GM12864 (cell line): ENCODE data around the gene PRPF40A.
A peak's percentile ranks its signal among the peaks of the same experiment; 100 is the strongest.

Experiments used
- DNase-seq: peaks from one replicate; pipeline ENCODE4 v3.0.0-alpha.2; 2011; ENCODE audit warnings: low read depth
- H3K4me3 ChIP-seq: 2 replicates; pipeline ENCODE4 v1.5.1; 2011; ENCODE audit warnings: mild to moderate bottlenecking, low read depth, low read length, control low read depth
- TF ChIP-seq, protein P1 (sequence below): IDR thresholded peaks from 2 replicates; pipeline ENCODE4 v1.5.1; 2011; ENCODE audit warnings: low read depth, mild to moderate bottlenecking, moderate library complexity, low read length, control low read depth, inconsistent platforms; ENCODE audit errors: missing control alignments

The PRPF40A gene

DNA sequence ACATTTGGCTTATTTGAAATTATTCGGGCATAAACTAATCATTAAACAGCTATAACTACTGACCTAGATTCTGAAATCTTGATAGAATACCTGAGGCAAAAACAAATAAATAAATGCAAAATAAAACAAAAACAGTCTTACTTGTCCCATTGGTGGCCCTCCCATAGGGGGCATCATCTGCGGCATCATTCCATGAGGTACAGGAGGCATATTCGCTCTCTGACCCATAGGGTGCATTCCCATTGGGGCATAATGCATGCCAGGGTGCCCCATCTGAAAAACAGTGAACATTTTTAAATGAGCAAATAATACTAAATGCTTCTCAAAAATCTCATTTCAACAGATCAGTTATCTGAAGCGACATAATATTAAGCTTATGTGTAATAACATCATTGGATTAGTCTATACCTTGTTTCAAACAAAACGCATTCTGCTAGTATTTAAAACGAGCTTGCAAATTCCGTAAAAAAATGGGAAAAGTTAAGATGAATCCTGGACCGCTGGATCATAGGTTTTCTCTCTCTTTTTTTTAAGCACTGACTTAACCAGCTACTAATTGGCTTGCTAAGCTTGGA, 1.3 kb downstream of the PRPF40A start:
- DNase-seq = no peak
- TF ChIP-seq, protein P1, sequence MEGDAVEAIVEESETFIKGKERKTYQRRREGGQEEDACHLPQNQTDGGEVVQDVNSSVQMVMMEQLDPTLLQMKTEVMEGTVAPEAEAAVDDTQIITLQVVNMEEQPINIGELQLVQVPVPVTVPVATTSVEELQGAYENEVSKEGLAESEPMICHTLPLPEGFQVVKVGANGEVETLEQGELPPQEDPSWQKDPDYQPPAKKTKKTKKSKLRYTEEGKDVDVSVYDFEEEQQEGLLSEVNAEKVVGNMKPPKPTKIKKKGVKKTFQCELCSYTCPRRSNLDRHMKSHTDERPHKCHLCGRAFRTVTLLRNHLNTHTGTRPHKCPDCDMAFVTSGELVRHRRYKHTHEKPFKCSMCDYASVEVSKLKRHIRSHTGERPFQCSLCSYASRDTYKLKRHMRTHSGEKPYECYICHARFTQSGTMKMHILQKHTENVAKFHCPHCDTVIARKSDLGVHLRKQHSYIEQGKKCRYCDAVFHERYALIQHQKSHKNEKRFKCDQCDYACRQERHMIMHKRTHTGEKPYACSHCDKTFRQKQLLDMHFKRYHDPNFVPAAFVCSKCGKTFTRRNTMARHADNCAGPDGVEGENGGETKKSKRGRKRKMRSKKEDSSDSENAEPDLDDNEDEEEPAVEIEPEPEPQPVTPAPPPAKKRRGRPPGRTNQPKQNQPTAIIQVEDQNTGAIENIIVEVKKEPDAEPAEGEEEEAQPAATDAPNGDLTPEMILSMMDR = peak; percentile 69
- H3K4me3 ChIP-seq = peak overlapping the region; percentile 96

DNA sequence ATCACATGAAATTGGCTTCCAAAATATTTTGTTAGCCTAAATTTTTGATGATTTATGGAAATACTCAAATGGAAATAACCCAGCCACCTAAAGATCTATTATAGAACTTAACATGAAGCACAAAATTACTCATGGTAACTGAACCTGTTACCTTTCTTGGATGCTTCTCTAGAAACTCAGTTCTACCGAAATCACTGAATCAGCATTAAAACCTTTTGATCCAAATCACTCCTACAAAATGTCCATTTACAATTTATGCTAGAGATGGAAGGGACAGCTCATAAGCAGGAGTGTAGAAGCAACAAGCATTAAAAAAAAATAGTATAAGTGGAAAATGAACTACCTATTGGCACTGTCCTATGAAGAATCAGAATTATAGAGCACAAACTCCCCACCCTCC, 2.1 kb downstream of the PRPF40A start:
- TF ChIP-seq, protein P1 = no peak
- no peak for DNase-seq
- H3K4me3 ChIP-seq = no peak overlapping the region; the same call in 1 of the 2 replicates

DNA sequence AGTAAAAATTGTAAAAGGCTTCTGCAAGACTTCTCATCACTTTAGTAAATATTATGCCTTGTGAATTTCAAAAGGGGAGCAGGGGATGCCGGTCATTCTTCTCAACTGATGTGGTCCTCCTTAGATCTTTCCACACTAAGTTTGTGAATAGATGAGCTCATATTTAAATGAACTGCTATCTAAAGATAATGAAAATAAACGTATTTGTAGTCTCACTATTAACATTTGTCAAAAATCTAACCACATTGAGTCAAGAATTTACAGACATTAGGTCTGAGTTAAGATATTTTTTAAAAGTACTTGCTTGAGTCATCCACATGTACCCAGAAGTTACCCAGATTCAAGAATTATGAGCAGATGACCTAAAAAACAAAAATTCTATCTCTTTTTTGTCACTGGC, 6.5 kb downstream of the PRPF40A start:
- DNase-seq = no peak
- H3K4me3 ChIP-seq = no peak overlapping the region
- TF ChIP-seq, protein P1 = no peak

DNA sequence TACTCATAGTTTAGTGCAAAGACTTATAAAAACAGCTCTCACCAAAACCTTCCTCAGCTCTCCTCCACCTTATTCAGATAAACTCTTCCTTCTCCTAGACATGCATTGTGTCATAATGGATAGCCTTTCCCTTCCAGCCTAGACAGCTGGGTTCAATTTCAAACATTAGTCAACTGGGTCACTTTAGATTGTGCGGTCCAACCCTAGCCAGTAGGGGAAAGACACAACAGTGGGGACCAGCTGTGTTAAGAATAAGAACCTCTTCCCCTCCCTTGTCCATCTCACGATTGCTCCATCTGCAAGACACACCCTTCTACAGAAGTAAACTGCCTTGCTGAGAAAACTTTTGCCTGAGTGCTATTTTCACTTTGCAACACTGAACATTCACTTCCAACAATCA, 8.5 kb downstream of the PRPF40A start:
- TF ChIP-seq, protein P1 = no peak
- no peak overlapping the region for H3K4me3 ChIP-seq
- no peak for DNase-seq

DNA sequence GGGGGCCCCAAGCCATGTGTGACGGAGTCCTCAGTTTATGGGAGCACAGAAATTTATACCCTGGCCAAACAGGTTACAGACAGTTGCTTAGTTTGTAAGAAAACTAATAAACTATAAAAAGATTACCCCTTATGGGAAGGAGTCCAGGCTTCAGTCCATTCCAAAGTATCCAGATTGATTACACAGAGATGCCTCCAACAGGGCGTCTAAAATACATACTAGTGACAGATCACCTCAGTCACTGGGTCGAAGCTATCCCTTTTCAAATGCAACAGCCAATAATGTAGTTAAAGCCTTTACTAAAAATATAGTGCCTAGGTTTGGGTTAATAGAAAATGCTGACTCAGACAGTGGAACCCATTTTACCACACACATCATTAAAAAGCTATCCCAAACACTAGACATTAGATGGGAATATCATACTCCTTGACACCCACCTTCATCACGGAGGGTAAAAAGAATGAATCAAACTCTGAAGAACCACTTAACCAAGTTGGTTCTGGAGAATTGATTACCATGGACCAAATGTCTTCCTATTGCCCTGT, 10.7 kb downstream of the PRPF40A start:
- H3K4me3 ChIP-seq = no peak overlapping the region
- TF ChIP-seq, protein P1 = no peak
- no peak for DNase-seq

DNA sequence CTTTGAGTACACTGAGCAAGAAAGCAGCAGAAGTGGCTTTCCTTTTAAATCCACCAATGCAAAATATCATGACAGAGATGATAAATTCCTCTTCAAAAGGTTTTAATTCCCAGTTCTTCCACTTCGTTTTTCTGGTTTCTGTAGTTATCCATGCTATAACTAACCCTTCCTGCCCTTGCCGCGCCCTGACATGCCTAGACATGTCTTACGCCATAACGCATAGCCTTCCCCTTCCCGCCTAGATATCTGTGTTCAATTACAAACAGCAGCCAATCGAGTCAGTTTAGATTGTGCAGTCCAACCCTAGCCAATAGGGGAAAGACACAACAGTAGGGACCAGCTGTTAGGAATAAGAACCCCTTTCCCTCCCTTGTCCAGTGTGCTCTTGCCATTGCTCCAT, 16.1 kb downstream of the PRPF40A start:
- no peak overlapping the region for H3K4me3 ChIP-seq
- DNase-seq = no peak
- TF ChIP-seq, protein P1 = no peak

DNA sequence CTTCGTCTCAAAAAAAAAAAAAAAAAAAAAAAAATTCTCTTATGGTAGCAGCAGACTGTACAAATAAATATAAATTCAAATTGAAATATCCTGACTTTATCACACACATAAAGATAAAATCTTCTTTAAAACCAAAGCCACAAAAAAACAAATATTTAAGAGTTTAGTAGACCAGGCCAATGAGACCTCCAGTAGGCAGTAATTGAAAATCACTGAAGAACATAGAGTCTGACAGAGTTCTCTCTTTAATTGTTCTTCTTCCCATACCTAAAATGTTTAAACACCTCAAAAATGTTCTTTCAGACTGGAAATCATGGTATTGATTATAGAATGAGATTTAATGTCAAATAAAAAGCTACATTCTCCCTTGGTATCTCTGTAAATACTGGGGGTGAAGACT, 20.8 kb downstream of the PRPF40A start:
- no peak for DNase-seq
- TF ChIP-seq, protein P1 = no peak
- H3K4me3 ChIP-seq = no peak overlapping the region
